PFSK-1 (cell line): ENCODE data around the gene INPP5D.

Source experiments
- FOXP2 ChIP-seq: optimal IDR thresholded peaks from 2 replicates; pipeline ENCODE3; 2011; ENCODE audit warnings: borderline replicate concordance, control low read depth, inconsistent platforms; ENCODE audit not compliant: insufficient read depth; ENCODE audit errors: extremely low read length, extremely low read depth
- POLR2AphosphoS5 ChIP-seq: IDR thresholded peaks from 2 replicates; pipeline ENCODE4 v1.6.1; 2012; ENCODE audit warnings: low read depth, mild to moderate bottlenecking, control low read depth, low read length, moderate library complexity
- REST ChIP-seq, 2 experiments: IDR thresholded peaks; 2 replicates each; pipeline versions ENCODE4 v1.6.1 to v1.8.0; 2011 to 2012; ENCODE audit warnings: low read depth in 2 of 2, low read length in 2 of 2, control low read depth in 1 of 2, inconsistent platforms in 1 of 2, mild to moderate bottlenecking in 1 of 2, moderate library complexity in 1 of 2; ENCODE audit not compliant: insufficient read depth in 1 of 2
- SIN3A ChIP-seq: IDR thresholded peaks from 2 replicates; pipeline ENCODE4 v1.6.1; 2012; ENCODE audit warnings: mild to moderate bottlenecking, low read length, moderate library complexity, borderline replicate concordance; ENCODE audit not compliant: insufficient read depth
- TAF1 ChIP-seq: IDR thresholded peaks from 2 replicates; pipeline ENCODE4 v1.6.1; 2012; ENCODE audit warnings: low read length, control low read depth, borderline replicate concordance; ENCODE audit not compliant: insufficient read depth

Gene INPP5D

GRCh38 chr2:233255151-233255550, 195.0 kb downstream of the INPP5D start:
- TF ChIP-seq REST (IDR thresholded peaks at IDR 0.05; ENCODE audit: insufficient read depth in 1 of 2, low read depth in 2 of 2, low read length in 2 of 2) (no peak), SIN3A (no peak), POLR2AphosphoS5 (no peak), FOXP2 (no peak), TAF1 (no peak)

GRCh38 chr2:233256048-233256447, 195.9 kb downstream of the INPP5D start:
- TF ChIP-seq TAF1 (no peak), FOXP2 (no peak), SIN3A (no peak), REST (IDR thresholded peaks at IDR 0.05; ENCODE audit: insufficient read depth in 1 of 2, low read depth in 2 of 2, low read length in 2 of 2) (no peak), POLR2AphosphoS5 (no peak)
